DMS 273 (cell line): ENCODE data around the gene PLSCR2.
"Not testable (repeated sequence)": the region's sequence is repeated elsewhere in the genome, so short reads cannot be mapped to it uniquely, and the experiment has no call there.

Source experiments
- DNase-seq: peaks from one replicate; lab custom pipeline; 2025; ENCODE audit not compliant: unreplicated experiment; lab: John Stamatoyannopoulos, UW

Gene PLSCR2

GRCh38 chr3:146421819-146422759 lies 47.3 kb downstream of the PLSCR2 start:
- no peak for DNase-seq

GRCh38 chr3:146416366-146416765 lies 53.0 kb downstream of the PLSCR2 start:
- no peak for DNase-seq

DNA sequence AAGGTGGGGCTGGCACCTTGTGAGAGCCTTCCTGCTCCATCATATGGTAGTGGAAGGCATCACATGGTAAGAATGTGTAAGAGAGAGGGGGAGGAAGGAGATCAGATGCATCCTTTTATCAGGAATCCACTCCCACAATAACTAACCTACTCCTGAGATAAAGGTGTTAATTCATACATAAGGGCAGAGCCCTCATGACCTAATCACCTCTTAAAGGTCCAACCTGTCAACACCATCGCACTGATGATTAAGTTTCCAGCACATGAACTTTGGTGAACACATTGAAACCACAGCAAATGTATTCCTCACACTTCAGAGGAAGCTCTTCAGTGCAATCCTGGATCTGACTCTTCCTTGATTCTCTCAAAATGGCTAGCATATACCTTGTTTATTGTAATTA lies 55.4 kb downstream of the PLSCR2 start:
- no peak for DNase-seq

GRCh38 chr3:146412711-146413110 lies 56.6 kb downstream of the PLSCR2 start:
- not testable (repeated sequence) for DNase-seq

GRCh38 chr3:146407956-146408355 lies 61.4 kb downstream of the PLSCR2 start:
- no peak for DNase-seq

DNA sequence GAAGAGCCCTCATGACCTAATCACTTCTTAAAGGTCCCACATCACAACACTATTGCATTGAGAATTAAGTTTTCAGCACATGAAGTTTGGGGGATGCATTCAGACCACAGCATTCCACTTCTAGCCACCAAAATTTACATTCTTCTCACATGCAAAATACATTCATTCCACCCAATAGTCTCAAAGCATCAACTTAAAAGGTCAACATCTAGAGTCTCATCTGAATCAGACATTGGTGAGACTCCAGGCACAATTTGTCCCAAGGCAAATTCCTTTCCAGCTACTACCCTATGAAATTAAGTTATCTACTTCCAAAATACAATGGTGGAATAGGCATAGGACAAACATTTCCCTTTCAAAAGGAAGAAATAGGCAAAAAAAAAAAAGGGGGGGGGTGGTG lies 64.9 kb downstream of the PLSCR2 start:
- no peak for DNase-seq

GRCh38 chr3:146403792-146404191 lies 65.6 kb downstream of the PLSCR2 start:
- no peak for DNase-seq

- DNase-seq: no peak
These were observed 72.6 kb downstream of the PLSCR2 start for GRCh38 chr3:146396792-146397191.

DNA sequence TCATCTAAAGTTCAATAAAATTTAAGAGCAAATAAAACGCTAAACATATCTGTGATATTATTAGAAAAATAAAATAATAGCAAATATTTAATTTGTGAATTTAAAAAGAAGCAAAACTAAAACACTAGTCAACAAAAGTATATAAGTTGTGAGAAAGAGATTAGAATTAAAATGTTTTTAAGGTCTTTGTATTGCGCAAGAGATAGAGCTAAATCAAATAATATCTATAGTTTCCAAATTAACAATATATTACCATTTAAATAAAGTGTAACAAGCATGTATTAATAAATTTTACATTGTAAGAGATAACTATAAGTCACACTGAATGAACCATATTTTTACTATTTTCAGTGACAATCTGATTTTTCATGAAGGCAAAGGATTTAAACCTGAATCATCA lies 74.2 kb downstream of the PLSCR2 start:
- no peak for DNase-seq

DNA sequence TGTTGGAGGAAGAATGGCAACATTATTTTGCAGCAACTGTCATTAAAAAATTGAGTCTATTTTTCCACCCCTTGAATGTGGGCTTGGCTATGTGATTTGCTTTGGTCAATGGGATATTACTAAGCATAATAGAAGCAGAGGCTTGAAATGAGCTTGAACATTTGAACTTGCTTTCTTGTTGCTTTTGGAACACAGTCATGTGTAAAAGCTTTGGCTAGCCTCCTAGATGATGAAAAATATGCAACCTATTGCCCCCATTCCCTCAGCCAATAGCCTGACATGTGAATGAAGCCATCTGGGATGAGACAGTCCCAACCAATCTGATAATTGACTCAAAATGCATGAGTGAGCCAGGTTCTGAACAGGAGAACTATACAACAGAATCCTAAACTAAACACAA lies 78.4 kb downstream of the PLSCR2 start:
- DNase-seq: peak; percentile 12

- DNase-seq: no peak
These were observed 79.2 kb downstream of the PLSCR2 start for GRCh38 chr3:146390006-146390772.

DNA sequence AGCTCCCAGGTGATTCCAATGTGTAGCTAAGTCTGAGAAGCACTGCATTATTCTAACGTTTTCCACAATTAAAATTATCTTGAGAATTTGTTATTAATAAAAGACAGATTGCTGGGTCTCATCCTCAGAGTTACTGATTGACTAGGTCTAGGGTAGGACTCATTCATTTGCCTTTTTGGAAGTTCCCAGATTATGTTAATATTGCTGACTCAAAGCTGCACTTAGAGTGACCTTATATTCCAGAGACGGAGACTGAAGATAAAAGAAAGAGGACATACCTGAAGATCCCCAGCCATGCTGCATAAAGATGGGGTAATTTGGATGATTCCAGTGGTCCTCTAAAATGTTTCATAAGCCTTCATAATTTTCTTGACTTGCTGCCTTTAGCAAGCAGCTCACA lies 81.8 kb downstream of the PLSCR2 start:
- no peak for DNase-seq

DNA sequence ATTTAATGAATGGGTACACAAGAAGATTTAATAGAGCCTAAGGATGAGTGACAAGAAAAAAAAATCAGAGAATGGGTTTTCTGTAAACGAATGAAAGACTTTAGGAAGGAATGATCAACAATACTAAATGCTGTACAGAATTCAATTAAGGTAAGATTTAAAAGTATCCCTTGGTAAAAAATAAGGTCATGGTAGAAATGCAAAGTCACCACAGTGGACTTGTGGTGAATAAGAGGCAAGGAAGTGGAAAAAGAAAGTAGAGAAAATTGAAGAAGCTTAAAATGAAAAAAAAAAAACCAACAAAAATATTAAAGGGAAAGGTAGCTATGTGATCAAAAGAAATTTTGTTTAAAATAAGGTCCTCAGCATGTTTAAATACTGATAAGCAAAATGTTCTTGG lies 82.4 kb downstream of the PLSCR2 start:
- DNase-seq: no peak

DNA sequence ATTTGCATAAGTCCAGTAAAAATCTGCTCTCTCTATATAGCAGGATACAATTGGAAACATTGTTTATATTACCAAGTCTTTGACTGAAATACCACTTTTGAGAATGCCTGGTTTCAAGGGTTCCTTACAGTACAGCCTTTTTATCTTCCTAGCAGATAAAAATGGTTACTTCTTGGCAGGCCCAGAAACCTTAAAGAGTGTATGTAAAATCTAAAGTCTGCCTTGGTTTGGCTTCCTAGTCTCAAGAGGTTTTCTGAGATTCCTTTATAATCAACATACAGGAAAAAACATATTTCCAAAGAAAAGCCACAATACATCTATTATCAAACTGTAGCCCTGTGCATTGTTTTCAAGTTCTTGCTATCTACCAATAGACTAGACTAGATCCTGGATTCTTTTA lies 84.6 kb downstream of the PLSCR2 start:
- DNase-seq: no peak
